ENCODE data around the gene BRSK2. TPM values are rescaled to one million over a fixed set of nuclear protein-coding genes. Genes with fewer than 3 reads are reported as not detected.

BRSK2 gene
- total RNA-seq, 1 experiment from 2014 or later: 4.2 TPM

DNA sequence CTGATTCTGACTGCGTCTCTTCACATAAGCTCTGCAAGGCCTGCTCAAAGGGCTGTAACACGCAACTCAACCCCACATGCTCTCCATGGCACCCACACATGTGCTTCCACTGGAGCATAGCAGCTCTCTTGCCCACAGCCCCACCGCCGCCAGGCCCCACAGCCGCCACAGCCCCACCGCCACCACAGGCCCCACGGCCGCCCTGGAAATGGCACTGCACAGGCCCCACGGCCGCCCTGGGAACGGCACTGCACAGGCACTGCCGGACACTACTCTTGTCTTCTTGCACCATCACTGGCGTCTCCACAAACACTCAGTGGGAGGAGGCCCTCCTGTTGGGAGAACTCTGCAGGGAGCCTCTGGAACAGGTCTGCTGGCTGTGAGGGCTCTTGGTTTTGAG lies 88.3 kb downstream of the BRSK2 start:
- no peak for DNase-seq (ENCODE audit: extremely low read depth, low read depth)

DNA sequence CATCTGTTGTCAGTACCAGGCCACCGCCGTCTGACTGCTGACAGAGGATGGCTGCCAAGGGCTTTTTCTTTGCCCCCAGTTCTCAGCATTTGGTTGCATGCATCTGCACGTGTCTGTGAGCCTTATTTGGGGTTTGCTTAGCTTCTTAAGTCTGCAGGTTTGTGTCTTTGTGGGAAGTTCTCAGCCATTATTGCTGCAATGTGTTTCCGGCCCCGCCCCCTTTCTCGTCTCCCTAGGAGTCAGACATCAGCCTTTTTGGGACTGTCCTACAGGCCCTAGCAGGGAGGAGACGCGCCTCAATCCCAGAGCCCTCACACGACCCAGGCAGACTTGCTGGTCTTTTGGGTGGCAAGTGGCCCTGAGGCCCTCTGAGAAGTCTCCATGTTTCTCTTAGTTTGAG lies 88.8 kb downstream of the BRSK2 start:
- DNase-seq (ENCODE audit: extremely low read depth, low read depth): no peak

DNA sequence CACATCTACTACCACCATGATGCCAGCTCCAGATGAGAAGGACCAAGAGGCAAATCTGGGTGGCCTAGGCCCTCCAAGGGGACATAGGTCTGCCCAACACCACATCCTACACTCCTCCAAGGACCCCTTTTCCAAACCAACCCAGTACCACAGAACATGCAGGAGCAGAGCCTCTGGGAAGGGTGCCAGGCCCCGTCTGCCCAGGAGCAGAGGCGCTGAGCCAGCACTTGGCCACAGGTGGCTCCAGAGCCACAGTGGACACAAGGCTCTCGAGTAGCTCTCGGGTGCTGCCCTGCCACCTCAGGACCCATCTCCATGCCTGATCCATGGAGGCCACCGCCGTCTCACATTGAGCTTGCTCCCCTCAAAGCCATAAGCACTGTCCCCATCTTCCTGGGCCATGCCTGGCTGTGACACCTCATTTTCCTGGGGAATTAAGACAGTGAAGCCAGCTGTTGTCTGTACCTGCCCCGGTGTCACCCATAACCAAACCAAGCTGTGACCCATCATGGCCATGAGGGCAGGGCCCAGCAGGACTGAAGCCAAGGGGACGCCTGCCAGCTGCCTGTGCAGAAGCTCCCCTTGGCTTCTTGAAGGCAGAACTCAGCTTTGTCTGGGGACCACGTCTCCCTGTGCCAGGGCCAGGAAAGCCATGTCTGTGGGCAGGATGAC lies 89.4 kb downstream of the BRSK2 start:
- DNase-seq (ENCODE audit: extremely low read depth, low read depth): no peak

DNA sequence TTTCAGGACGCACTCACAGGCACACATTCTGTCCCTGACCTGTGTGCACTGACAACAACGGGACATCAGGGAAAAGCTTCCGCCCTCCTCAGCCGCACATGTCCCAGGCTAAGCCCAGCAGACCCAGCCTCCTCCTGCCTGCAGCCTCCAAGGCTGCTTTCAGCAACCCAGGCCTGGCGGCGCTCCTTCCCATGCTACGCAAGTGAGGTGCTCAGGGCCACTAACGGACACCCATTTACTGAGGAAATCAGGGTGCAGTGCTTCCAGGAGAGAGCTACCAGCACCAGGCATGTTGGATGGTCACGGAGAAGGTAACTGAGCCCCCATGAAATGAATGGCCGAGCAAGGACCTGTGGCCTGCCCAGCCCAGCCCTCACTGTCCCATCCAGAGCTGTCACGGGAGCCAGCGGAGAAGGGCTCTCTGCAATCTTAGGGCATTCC lies 90.0 kb downstream of the BRSK2 start:
- no peak for DNase-seq (ENCODE audit: extremely low read depth, low read depth)

DNA sequence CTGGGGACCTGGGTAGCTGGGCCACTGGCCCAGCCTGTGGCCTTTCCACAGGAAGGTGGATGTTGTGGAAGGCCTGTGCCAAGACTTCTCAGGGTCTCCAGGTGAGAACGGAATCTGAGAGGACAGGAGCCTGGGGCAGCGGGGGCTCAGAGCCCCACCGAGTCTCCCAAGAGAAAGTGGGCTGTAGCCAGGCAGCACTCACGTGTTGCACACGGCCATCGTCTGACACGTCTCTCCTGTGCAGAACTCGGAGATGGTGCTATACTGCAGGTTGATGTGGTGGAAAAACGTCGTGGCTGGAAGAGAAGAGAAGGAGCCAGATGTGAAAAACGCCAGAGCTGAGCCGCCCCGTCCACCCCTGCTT lies 90.4 kb downstream of the BRSK2 start:
- no peak for DNase-seq (ENCODE audit: extremely low read depth, low read depth)

DNA sequence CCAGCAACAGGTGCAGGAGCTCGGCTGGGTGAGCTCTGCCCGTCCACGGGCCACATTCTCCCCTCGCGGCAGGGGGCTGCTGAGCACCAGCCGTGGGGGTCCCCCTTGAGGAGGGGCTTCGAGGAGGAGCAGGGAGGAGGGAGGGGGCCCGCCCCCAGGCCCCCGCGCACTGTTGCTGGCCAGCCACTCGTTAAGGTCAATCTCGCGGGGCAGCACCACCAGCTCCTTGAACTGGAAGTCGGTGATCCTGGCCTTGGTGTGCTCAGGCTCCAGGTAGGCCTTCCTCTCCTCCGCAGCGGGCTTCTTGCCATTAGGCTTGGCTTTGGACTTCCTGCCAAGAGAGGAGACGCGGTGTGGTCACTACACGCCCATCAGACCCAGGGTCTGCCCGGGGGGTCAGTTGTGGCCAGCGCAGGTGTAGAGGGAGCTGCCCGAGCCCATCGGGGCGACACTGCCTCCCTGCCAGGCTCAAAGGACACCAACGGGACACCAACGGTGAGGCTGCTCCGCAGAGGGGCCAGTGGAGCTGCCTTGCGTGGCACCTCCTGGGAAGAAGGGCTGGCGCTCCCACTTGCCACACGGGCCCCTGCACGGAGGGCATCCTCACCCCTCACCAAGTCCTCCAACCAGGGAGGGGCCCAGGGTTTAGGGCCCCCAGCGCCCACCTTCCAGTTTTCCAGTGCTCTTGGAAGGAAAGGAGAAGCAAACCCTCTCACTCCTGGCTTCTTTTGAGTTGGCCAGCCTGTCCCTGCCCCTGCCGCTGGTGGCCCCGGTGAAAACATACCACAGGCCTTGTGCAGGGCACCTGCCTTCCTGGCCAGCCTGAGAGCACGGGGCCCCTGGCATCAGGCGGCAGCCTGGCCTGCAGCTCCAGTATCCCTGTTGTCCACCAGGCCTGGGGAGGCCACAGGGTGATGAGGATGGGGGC lies 91.1 kb downstream of the BRSK2 start:
- DNase-seq (ENCODE audit: extremely low read depth, low read depth): no peak

DNA sequence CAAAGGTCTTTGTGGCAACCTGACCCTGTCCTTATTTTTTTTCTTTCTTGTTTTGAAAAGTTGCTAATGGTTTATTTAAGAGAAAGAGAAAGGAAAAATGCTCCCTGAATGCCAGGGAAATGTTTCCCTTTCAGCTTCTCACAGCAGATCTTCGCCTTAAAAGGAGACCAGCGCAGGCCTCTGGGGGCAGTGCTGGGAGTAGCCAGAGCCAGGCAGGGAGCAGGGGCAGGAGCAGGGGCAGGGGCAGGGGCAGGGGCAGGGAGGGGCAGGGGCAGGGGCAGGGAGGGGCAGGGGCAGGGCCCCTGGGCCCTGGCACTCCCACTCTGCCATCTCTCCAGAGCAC lies 91.7 kb downstream of the BRSK2 start:
- no peak for DNase-seq (ENCODE audit: extremely low read depth, low read depth)

DNA sequence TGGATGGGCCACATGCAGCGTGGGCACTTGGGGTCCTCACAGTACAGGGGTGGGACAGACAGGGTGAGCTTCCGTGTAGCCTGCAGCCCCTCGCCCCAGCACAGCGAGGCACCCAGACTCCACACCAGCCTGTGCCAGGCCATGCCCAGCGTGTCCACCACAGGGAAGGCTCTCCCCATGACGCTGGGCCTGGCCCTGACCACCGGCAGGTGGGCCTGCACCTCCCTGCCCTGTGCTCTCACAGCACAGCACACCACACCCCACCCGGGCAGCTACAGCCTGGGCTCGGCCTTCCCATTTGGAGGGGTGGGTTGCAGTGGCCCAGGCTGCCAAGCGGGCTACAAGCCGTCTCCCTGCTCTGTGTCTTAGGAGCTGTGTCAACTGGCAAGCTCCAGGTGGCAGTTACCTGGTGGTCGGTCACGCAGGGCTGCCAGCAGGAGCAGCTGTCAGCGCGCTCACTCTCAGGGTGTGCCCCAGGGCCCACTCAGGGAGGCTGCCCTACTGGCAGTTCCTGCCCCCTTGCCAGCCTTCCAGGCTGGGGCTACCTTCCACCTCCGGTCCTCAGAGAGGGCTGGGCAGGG lies 92.2 kb downstream of the BRSK2 start:
- no peak for DNase-seq (ENCODE audit: extremely low read depth, low read depth)

DNA sequence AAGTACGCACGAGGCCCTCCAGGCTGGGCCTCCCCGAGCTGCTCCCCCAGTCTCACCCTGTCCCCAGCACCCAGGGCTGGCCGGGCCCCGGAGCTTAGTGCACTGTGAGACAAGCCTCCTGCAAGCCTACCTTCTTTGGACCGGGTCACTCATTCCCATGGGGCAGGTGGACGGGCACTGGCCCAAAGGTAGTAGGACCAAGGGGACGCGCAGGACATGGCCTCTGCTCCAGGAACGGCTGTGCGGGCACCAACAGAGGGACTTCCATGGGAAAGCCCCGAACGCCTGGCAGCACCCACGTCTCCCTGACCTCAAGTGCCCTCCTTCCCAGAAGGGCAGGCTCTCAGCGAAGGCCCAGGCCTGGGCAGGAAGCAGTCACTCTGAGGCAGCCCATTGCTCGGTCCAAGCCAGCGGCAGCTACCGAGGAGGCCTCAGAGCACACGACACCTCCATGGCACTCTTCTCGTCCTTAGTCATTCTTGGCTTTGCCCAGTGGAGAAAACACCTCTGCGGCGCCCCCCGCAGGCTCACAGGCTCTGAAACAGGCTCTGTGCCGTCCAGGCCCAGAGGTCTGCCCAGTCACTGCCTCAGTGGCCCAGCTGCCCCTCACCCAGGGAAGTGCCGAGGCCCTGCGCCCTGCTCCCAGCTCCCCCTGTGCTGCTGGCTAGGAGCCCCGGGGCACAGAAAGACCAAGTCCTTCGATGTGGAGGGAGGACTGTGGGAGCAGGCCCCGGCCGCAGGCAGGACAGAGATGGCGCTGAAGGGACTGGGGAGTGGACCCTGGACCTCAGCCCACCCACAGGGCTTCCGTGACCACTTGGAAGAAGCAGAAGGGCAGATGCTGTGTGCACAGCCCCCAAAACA lies 93.1 kb downstream of the BRSK2 start:
- DNase-seq (ENCODE audit: extremely low read depth, low read depth): no peak

DNA sequence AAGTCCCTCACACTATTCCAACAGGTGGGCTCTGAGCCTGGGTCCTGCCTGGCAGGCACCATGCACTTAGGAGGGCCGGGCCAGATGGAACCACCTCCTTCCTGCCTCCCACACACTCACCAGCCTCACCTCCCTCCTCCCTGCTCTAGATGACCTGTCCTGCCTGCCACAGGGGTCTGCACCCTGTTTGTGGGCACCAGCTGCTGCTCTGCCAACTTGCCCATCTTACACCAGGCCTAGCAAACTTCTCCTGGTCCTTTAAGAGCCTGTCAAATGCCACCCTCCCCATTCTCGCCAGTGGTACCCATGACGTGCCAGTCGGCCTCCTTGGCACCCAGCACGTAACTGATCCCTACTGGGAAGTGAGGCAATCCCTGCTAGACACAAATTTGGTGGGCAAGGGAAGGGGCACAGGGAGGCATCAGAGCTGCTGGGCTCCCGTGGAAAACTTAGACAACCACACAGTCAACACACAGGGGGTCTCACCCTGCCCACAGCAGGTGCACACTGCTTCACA lies 93.8 kb downstream of the BRSK2 start:
- DNase-seq (ENCODE audit: extremely low read depth, low read depth): no peak

DNA sequence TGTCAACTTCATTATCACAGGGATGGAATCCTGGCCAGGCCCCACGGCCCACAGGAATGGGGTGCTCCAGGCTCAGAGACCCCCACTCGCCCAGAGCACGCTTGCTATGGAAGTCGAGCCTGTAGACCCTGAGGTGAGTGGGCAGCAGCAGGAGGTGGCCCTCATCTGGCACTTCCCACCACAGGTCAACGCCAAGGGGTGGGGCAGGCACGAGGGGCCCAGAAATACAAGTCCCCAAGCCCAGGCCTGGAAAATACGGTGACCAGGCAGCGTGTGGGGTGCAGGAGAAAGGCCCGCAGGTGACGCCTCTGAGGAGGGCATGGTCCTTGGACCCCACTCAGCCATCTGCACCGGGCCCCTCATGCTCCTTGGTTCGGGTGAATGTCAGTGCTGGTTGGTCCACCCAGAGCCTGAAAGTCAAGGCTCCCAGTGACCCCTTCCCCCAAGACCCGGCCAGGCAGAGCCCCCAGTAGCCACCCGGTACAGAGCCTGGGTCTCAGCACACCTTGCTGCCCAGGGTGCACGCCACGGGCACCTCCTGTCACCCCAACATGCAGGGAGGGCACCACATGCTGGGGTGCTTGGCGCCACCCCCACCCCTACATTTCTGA lies 94.4 kb downstream of the BRSK2 start:
- no peak for DNase-seq (ENCODE audit: extremely low read depth, low read depth)

DNA sequence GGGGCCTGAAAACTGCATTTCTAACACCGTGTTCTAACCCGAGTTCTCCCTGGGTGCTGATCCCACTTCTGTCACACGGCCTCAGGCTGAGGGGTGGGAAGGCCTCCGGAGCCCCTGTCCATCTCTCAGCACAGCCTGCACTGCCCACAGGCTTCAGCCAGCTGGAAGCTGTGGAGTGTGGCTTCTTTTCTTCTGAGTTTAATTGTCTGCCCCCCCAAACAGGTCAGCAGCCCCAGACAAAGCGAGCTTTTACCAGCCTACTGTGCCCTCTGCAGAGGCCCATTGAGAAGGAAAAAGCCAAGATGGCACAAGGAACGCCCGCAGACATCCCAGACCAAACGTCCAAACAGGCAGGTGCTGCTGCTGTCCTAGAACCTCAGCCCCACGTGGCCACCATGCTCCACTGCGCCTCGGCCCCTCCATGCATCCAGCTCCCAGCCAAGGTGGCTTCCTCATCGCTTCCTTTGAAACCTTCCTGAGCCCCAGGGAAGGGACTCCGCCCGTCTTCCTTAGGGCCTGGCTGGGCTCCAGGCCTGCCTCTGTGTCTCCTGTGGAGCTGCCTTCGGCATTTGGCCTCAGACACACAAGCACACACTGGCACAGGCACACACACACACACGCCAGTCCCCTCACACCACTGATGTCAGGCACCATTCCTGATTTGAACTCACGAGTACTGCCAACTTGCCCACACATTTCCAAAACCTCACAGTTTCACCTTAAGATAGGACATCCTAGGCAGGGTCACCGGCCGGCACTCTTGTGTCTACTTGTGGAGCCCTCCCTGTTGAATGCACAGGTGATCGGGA lies 95.2 kb downstream of the BRSK2 start:
- DNase-seq (ENCODE audit: extremely low read depth, low read depth): no peak

DNA sequence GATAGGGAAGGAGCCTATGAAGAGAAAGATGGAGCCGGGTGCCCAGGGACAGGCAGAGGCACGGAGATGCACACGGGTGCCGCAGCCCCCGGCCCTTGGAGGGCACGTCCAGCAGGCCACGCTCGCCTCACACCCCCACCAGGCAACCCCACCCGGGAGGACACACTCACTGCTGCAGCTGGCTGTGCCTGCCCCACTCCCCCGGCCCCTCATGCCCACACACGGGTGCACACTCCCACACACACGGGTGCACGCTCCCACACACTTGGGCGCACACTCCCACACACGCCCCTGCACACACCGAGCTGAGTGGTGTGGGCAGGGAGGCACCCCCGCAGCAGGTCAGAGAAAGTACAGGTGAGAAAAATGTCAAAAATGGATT lies 95.8 kb downstream of the BRSK2 start:
- no peak for DNase-seq (ENCODE audit: extremely low read depth, low read depth)

DNA sequence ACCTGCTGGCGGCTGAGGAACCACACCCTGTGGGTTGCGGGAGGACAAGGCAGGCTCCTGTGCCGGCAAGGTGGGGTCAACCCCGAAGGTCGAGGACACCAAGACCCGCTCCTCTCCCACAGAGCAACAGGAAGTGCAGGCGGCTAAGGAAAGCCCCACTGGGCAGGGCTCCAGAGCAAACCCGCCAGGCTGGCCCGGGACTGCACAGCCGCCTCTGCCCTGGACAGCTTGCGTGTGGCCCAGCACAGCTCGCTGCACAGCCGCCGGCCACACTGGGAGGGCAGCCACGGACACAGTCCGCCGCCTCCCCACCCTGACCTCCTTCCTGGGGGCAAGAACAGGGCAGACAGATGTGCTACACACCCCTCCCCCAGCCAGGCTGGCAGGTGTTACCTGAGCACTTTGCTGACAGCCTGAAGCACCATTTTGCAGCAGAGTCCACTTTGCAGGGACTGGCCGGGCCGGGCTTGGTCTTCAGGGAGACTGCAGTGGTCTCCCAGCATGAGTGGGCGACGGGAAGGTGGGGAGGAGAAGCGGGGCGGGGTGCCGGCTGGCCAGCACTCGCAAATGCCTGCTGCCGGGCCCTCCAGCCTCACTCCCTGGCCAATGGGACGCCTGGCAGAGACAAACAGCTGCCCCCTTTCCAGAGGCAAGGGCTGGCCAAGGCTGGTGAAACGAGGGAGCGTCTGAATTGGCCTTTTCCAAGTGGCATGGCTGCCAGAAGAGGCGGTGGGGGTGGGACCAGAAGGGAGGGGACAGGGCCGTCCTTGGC lies 96.5 kb downstream of the BRSK2 start, which contains the start of gene MOB2:
MOB2 (minus strand) TSS at position 726 of the 772 bp plus-strand sequence; CDS start at position 503, 223 bp downstream.
- DNase-seq (ENCODE audit: extremely low read depth, low read depth): no peak

DNA sequence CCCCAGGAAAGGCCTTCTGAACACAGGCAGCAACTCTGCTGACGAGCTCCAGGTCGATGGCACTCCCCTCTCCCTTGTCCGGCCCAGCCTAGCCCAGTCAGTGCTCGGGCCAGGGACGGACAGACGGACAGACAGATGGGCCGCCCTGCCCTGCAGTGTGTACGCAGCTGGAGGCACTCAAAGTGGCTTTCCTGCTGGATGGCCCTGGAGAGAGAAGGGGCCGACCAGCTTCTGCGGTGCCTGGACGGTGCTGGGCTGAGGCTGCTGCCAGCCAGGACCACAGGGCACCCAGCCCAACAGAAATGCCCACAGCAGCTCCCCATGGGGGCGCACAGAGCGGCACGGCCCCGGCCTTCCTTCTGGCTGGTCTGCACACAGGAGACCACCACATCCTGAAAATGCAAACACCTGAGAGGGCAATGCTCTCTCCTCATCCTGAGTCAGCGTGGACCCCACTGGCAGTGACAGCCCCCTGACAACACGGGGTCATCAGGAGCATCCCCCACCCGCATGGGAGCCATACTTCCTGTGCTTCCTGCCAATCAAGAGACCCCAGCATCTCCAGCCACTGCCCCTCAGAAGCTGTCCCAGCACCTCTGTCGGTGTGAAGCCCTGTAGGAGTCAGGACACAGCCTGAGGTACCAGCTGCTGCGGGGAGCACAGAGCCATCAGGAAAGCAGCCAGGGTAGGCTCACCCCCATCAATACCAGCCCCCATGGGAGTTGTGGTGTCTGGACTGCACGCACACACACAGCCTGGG lies 97.5 kb downstream of the BRSK2 start:
- DNase-seq (ENCODE audit: extremely low read depth, low read depth): no peak

DNA sequence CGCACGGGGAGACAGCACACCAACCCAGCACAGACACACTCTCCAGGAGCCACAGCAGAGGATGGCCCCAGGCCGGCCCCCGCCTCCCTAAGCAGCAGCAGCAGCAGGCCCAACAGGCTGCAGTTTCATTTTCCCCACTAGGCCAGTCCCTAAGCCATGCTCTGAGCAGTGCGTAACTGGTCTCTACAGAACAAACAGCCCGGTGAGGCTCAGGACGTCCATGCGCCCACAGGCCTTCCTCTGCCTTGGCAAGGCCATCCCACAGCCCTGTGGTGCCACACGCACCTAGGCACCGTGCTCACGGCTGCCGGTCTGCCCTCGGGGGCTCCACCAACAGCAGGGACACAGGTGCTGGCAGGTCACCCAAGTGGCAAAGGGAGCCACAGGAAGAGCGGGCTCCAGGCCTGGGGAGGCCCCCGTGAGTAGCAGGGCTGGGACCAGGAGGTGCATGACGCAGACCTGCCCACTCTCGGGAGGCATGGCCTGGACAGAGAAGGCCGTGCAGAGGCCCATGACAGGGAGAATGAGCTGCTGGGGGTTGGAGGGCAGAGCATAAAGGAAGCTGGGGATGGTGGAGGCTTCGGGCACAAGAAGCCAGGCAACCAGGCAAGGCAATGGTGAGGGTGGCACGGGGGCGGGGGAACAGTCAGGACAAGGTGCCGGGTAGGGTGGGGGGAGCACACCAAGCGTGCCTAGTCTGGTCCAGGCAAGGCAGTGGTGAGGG lies 98.3 kb downstream of the BRSK2 start:
- no peak for DNase-seq (ENCODE audit: extremely low read depth, low read depth)

DNA sequence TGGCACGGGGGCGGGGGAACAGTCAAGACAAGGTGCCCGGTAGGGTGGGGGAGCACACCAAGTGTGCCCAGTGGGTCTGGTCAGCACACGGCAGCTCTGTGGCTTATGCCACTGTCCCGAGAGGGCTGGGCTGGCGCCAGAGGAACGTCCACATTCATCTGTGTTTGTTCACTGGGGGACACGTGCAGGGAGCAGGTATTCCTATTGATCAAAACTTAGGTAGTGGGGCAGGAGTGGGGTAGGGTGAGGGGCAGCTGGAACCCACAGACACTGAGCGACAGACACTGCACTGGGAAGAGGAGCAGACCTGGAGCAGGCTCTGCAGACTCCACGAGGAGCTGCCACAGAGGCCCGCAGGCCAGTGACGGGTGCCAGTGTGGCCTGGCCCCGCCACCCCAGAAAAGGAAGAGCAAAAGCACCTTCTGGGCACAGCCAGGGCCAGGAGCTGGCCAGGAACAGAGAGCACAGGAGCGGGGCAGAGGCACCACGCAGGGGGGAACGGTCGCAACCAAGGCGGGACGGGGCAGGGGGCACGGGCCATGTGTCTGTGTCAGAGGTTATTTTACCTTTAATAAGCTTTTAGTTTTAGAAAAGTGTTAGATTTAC lies 98.9 kb downstream of the BRSK2 start:
- no peak for DNase-seq (ENCODE audit: extremely low read depth, low read depth)

Data from NCI-H460 (cell line).